Peyer's patch (tissue), 4 donors: ENCODE data around the gene CHST6.

Experiments
- CTCF ChIP-seq, 6 experiments: fragments of 450-650 bp in 4 of 6; fragments of 200-600 bp in 2 of 6; sonication (generic) in 1 of 6; IDR thresholded peaks; one replicate each; pipeline ENCODE4 v1.5.1; 2017 to 2019; ENCODE audit warnings: antibody characterized with exemption in 6 of 6, mild to moderate bottlenecking in 3 of 6, moderate library complexity in 1 of 6
- POLR2A ChIP-seq, 2 donors: fragments of 450-650 bp; IDR thresholded peaks; one replicate each; pipeline ENCODE4 v1.5.1; 2017; ENCODE audit warnings: antibody characterized with exemption in 2 of 2, mild to moderate bottlenecking in 2 of 2, moderate library complexity in 2 of 2

- no peak for TF ChIP-seq CTCF (IDR thresholded peaks at IDR 0.05)
- TF ChIP-seq POLR2A (IDR thresholded peaks at IDR 0.05), result no peak
Measured at GRCh38 chr16:75483222-75483621, 12.0 kb downstream of the CHST6 start.
